AG09319 (cell line): ENCODE results near the gene SNX7.

Experiments
- DNase-seq: peaks from one replicate; pipeline ENCODE4 v3.0.0-alpha.2; 2010; ENCODE audit warnings: low read depth; ENCODE audit errors: extremely low read depth
- TF ChIP-seq, protein P1 (sequence below): IDR thresholded peaks from 2 replicates; pipeline ENCODE4 v1.5.1; 2011; ENCODE audit warnings: low read depth, mild to moderate bottlenecking, inconsistent platforms, low read length, moderate library complexity

The SNX7 gene

DNA sequence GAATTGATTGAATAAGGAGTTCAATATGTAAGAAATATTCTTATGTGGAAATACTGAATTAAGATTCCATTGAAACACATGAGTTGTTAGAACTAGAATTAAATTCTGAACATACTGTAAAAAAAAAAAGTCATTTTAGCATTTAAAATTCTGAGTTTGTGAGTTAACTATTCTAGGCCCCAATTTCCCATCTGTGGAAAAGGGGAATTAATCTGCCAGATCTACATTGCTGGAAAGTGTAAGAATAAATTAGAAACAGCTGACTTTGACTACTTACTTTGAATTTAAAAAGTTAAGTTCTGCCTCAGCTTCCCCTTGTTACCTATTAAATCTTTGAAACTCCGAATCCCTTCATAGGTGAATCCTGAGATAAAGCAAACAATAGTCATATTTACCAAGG, 103.0 kb downstream of the SNX7 start:
- DNase-seq = no peak
- TF ChIP-seq, protein P1, sequence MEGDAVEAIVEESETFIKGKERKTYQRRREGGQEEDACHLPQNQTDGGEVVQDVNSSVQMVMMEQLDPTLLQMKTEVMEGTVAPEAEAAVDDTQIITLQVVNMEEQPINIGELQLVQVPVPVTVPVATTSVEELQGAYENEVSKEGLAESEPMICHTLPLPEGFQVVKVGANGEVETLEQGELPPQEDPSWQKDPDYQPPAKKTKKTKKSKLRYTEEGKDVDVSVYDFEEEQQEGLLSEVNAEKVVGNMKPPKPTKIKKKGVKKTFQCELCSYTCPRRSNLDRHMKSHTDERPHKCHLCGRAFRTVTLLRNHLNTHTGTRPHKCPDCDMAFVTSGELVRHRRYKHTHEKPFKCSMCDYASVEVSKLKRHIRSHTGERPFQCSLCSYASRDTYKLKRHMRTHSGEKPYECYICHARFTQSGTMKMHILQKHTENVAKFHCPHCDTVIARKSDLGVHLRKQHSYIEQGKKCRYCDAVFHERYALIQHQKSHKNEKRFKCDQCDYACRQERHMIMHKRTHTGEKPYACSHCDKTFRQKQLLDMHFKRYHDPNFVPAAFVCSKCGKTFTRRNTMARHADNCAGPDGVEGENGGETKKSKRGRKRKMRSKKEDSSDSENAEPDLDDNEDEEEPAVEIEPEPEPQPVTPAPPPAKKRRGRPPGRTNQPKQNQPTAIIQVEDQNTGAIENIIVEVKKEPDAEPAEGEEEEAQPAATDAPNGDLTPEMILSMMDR = no peak

- no peak for DNase-seq
- TF ChIP-seq, protein P1 = no peak
Measured at GRCh38 chr1:98766255-98766654, 104.7 kb downstream of the SNX7 start.

DNA sequence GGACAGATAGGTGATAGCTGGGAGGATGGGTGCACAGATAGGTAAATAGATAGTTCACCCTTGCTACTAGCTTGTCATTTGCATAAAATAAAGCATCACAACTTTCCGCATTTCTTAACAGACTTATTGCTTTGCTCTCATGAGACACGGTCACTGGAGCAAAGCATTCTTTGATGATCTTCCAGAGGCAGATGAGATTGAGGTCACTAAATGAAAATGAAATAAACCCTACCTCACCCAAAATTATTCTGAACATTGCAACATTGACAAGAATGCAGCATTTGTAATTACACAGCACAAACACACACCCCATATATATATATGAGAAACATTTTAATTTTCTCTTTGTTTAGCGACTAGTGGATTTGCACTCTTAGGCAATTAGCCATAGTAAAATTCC, 107.6 kb downstream of the SNX7 start:
- TF ChIP-seq, protein P1 = no peak

DNA sequence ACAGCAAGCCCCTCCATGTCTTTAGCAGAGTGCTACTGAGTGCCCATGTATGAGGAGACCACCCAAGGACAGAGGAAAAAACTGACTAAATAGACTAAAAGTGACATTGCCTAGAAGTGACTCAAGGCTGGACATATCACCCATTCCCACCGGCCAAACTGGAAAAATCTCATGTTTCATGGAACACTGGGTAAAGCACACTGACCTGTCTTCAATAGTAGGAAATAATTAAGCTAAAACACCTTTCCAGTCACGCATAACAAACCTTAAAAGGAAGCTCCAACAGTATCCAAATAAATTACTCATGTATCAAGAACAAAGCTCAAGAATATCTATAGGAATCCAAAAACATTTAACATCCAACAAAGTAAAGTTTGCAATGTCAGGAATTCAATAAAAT, 120.4 kb downstream of the SNX7 start:
- TF ChIP-seq, protein P1 = no peak
- no peak for DNase-seq

More for the DNA sequence above, 107.6 kb downstream of the SNX7 start:
- no peak for DNase-seq

DNA sequence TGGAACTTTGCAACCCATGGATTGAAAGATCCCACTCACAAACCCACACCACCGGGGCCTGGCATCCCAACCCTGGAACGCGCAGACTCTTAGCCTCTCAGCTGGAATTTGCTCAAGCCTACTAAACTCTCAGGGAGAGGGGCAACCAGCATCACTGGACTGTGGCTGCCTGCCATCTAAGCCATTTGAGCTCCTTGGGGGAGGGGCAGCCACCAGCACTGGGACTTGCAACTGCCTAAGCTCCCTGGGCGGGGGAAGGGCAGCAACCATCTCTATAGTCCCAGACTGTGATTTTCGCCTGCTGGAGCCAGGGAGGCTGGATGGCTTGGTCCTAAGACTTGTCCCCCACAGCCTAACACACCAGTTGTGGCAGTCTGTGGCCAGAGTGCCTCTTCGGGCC, 122.3 kb downstream of the SNX7 start:
- TF ChIP-seq, protein P1 = no peak
- DNase-seq = no peak

GRCh38 chr1:98791498-98791897, 130.0 kb downstream of the SNX7 start:
- TF ChIP-seq, protein P1 = no peak
- no peak for DNase-seq

- no peak for DNase-seq
Measured at GRCh38 chr1:98792123-98792522, 130.6 kb downstream of the SNX7 start.

More at GRCh38 chr1:98792123-98792522, 130.6 kb downstream of the SNX7 start:
- TF ChIP-seq, protein P1 = no peak
